B cell (primary cell): ENCODE data around the gene TDRD15. TPM values are rescaled to one million over a fixed set of nuclear protein-coding genes. Genes with fewer than 3 reads are reported as not detected.
"Not testable (repeated sequence)": the region's sequence is repeated elsewhere in the genome, so short reads cannot be mapped to it uniquely, and the experiment has no call there.

Experiments
- ATAC-seq: fragments of 200-7000 bp; cut with Tn5 transposase; one replicate; pipeline ENCODE4 v1.10.0; 2021; ENCODE audit warnings: low read depth, mild to moderate bottlenecking, moderate number of reproducible peaks, moderate library complexity
- CTCF ChIA-PET: fragments of 350-600 bp; sonication (Branson Sonifier 250); formaldehyde crosslinking; loops from one replicate; lab custom pipeline; 2021; ENCODE audit warnings: antibody characterized with exemption, inconsistent platforms; lab: Charles Lee
- POLR2A ChIA-PET: fragments of 350-600 bp; sonication (Branson Sonifier 250); formaldehyde crosslinking; loops from one replicate; lab custom pipeline; 2021; ENCODE audit warnings: antibody characterized with exemption; lab: Charles Lee
- DNase-seq: peaks from one replicate; pipeline ENCODE4 v3.0.0; 2013
- H2AFZ ChIP-seq: 2 replicates; pipeline ENCODE4 v1.6.1; 2012; ENCODE audit warnings: mild to moderate bottlenecking, low read depth, low read length; ENCODE audit not compliant: insufficient read depth, poor library complexity, severe bottlenecking
- H3K27ac ChIP-seq, 2 donors: 1 replicate in 1 of 2; 2 replicates in 1 of 2; pipeline ENCODE4 v1.5.1; 2012 to 2013; ENCODE audit warnings: low read length in 2 of 2, mild to moderate bottlenecking in 2 of 2, moderate library complexity in 1 of 2
- H3K27me3 ChIP-seq, 4 experiments: fragments of 200-600 bp in 1 of 4; sonication (generic) in 1 of 4; replicated peaks in 1 of 4; 1 replicate in 2 of 4; 2 replicates in 2 of 4; pipeline versions ENCODE4 v1.6.1 to v1.7.0; 2013 to 2016; ENCODE audit warnings: low read length in 3 of 4, mild to moderate bottlenecking in 2 of 4, mixed read lengths in 1 of 4, moderate library complexity in 1 of 4; ENCODE audit not compliant: insufficient read depth in 4 of 4, control insufficient read depth in 3 of 4; ENCODE audit errors: control extremely low read depth in 1 of 4
- H3K36me3 ChIP-seq, 2 experiments: replicated peaks in 1 of 2; 1 replicate in 1 of 2; 2 replicates in 1 of 2; pipeline versions ENCODE4 v1.6.1 to v1.7.1; 2013; ENCODE audit warnings: low read length in 1 of 2; ENCODE audit not compliant: insufficient read depth in 2 of 2, control insufficient read depth in 1 of 2; ENCODE audit errors: control extremely low read depth in 1 of 2, extremely low read depth in 1 of 2
- H3K4me1 ChIP-seq, 2 donors: fragments of 200-600 bp in 1 of 2; sonication (generic) in 1 of 2; 1 replicate in 1 of 2; 2 replicates in 1 of 2; pipeline versions ENCODE4 v1.5.1 to v1.6.1; 2013 to 2017; ENCODE audit warnings: low read length in 2 of 2; ENCODE audit not compliant: control insufficient read depth in 2 of 2, insufficient read depth in 2 of 2
- H3K4me2 ChIP-seq: replicated peaks from 2 replicates; pipeline ENCODE3; 2012; ENCODE audit warnings: mild to moderate bottlenecking, low read depth, low read length; ENCODE audit not compliant: poor library complexity, severe bottlenecking
- H3K4me3 ChIP-seq, 5 experiments: fragments of 200-600 bp in 1 of 5; sonication (generic) in 1 of 5; 1 replicate in 3 of 5; 2 replicates in 2 of 5; pipeline versions ENCODE4 v1.5.1 to v1.7.0; 2011 to 2016; ENCODE audit warnings: low read length in 4 of 5, mild to moderate bottlenecking in 4 of 5, low read depth in 2 of 5, control low read depth in 1 of 5, moderate library complexity in 1 of 5; ENCODE audit not compliant: insufficient read depth in 1 of 5; ENCODE audit errors: control extremely low read depth in 1 of 5, extremely low read depth in 1 of 5
- H3K79me2 ChIP-seq: fragments of 200-600 bp; sonication (generic); one replicate; pipeline ENCODE4 v1.6.0; 2016; ENCODE audit warnings: low read length; ENCODE audit not compliant: control insufficient read depth, insufficient read depth
- H3K9ac ChIP-seq: fragments of 200-600 bp; sonication (generic); 2 replicates; pipeline ENCODE4 v1.6.1; 2017; ENCODE audit warnings: mild to moderate bottlenecking, low read length, moderate library complexity
- H3K9me3 ChIP-seq, 3 donors: one replicate each; pipeline versions ENCODE4 v1.6.1 to v1.7.1; 2013; ENCODE audit warnings: low read length in 2 of 3; ENCODE audit not compliant: control insufficient read depth in 2 of 3, insufficient read depth in 1 of 3; ENCODE audit errors: control extremely low read depth in 1 of 3
- H4K20me1 ChIP-seq: 2 replicates; pipeline ENCODE4 v1.6.0; 2012; ENCODE audit warnings: mild to moderate bottlenecking, low read length; ENCODE audit not compliant: insufficient read depth, control insufficient read depth, poor library complexity, severe bottlenecking
- H3K27ac Mint-ChIP-seq: one replicate; pipeline ENCODE4 v1.8.0; 2021; ENCODE audit warnings: mixed read lengths
- H3K27me3 Mint-ChIP-seq: one replicate; pipeline ENCODE4 v1.8.0; 2021; ENCODE audit warnings: mixed read lengths
- H3K4me1 Mint-ChIP-seq: one replicate; pipeline ENCODE4 v1.8.0; 2021; ENCODE audit warnings: mixed read lengths
- H3K4me3 Mint-ChIP-seq: one replicate; pipeline ENCODE4 v1.8.0; 2021; ENCODE audit warnings: mixed read lengths
- H3K9me3 Mint-ChIP-seq: one replicate; pipeline ENCODE4 v1.8.0; 2022; ENCODE audit warnings: mixed read lengths; ENCODE audit not compliant: insufficient read depth
- EZH2 ChIP-seq: IDR thresholded peaks from 2 replicates; pipeline ENCODE4 v1.6.1; 2012; ENCODE audit warnings: borderline replicate concordance, low read depth, mild to moderate bottlenecking, moderate library complexity, low read length; ENCODE audit not compliant: insufficient read depth, poor library complexity, severe bottlenecking
- WGBS: methylation state at CpG from one replicate; pipeline ENCODE4 v1.1.5; 2013; ENCODE audit warnings: missing lambda C conversion rate; ENCODE audit not compliant: insufficient coverage; 5-methylcytosine and 5-hydroxymethylcytosine counted together
- intact Hi-C: fragments of 100-400 bp; cut with micrococcal nuclease; formaldehyde crosslinking; loops from one replicate; pipeline ENCODE4 v1.10.0; 2022
- polyA plus RNA-seq: library from polyadenylated mRNA; depleted of rRNA; stranded (reverse); fragments of >200 nt; gene quantifications from 2 replicates; pipeline ENCODE4 v1.2.3, GENCODE V29; 2012
- total RNA-seq, 2 donors: library from RNA; stranded (reverse); fragments of 120-200 nt in 1 of 2; gene quantifications; 1 replicate in 1 of 2; 2 replicates in 1 of 2; pipeline versions ENCODE4 v1.2.3 to v1.2.4, GENCODE V29; 2013 to 2022
- TF ChIP-seq, protein P1 (sequence below): fragments of 200-600 bp; IDR thresholded peaks from one replicate; pipeline ENCODE4 v1.8.0; 2022; ENCODE audit warnings: antibody characterized with exemption, mild to moderate bottlenecking

The TDRD15 gene
- total and polyA plus RNA-seq, 2 donors (not counting 1 experiment from before 2014, with no cell fraction given), result 0.04 to 1.1 TPM

DNA sequence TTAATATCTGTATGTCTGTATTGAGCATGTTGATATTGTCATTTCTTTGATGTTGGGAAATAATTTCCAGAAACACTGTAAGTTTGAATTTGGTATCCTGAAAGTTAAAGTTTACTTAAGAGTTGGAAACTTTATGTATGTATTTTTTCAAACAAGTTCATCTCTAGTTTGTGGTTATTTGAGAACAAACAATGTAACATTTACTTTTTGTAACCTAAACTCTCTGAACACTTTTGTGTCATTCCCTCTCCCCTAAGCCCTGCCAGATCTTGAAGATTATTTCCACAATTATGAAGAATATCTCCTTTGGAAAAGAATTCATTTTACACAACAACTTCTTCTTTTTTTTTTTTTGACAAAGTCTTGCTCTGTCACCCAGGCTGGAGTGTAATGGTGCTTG lies 24.9 kb downstream of the TDRD15 start:
- Histone ChIP-seq H3K4me1 (no peaks in the 10 kb centered on the region), H3K4me3 (no peak overlapping the region), H3K27ac (no peak overlapping the region), H3K9me3 (no peaks in the 10 kb centered on the region), H4K20me1 (no peaks in the 10 kb centered on the region), H2AFZ (no peak overlapping the region), H3K36me3 (no peaks in the 10 kb centered on the region), H3K4me2 (no peak overlapping the region), H3K79me2 (no peaks in the 10 kb centered on the region), H3K9ac (no peak overlapping the region), H3K27me3 (no peaks in the 10 kb centered on the region)
- POLR2A ChIA-PET, result no interaction called here
- Mint-ChIP-seq H3K27me3 (peaks cover 5% of the 10 kb centered on the region), H3K4me1 (no peaks in the 10 kb centered on the region), H3K4me3 (no peak overlapping the region), H3K27ac (no peak overlapping the region), H3K9me3 (no peaks in the 10 kb centered on the region)
- ATAC-seq (no peak), DNase-seq (no peak)
- intact Hi-C loops, result no loop called here
- CTCF ChIA-PET, result no interaction called here
- TF ChIP-seq EZH2, result no peak
- TF ChIP-seq, protein P1, sequence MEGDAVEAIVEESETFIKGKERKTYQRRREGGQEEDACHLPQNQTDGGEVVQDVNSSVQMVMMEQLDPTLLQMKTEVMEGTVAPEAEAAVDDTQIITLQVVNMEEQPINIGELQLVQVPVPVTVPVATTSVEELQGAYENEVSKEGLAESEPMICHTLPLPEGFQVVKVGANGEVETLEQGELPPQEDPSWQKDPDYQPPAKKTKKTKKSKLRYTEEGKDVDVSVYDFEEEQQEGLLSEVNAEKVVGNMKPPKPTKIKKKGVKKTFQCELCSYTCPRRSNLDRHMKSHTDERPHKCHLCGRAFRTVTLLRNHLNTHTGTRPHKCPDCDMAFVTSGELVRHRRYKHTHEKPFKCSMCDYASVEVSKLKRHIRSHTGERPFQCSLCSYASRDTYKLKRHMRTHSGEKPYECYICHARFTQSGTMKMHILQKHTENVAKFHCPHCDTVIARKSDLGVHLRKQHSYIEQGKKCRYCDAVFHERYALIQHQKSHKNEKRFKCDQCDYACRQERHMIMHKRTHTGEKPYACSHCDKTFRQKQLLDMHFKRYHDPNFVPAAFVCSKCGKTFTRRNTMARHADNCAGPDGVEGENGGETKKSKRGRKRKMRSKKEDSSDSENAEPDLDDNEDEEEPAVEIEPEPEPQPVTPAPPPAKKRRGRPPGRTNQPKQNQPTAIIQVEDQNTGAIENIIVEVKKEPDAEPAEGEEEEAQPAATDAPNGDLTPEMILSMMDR, result no peak

DNA sequence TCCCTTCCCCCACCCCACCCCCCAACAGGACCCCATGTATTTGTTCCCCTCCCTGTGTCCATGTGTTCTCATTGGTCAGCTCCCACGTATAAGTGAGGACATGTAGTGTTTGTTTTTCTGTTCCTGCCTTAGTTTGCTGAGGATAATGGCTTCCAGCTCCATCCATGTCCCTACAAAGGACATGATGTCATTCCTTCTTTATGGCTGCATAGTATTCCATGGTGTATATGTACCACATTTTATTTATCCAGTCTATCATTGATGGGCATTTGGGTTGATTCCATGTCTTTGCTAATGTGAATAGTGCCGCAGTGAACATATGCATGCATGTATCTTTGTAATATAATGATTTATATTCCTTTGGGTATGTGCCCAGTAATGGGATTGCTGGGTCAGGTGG lies 27.5 kb downstream of the TDRD15 start:
- CTCF ChIA-PET, H3K4me3 Mint-ChIP-seq, H3K4me2 ChIP-seq, H3K9ac ChIP-seq, H3K9me3 Mint-ChIP-seq, H3K79me2 ChIP-seq, DNase-seq, H3K36me3 ChIP-seq, ATAC-seq, H3K4me3 ChIP-seq, H3K27me3 ChIP-seq, H3K4me1 ChIP-seq, H3K27ac Mint-ChIP-seq, H3K27ac ChIP-seq, H2AFZ ChIP-seq, H3K9me3 ChIP-seq, H3K27me3 Mint-ChIP-seq, intact Hi-C loops, H3K4me1 Mint-ChIP-seq, H4K20me1 ChIP-seq, POLR2A ChIA-PET: not testable (repeated sequence)
- WGBS, result no CpG with 5 or more reads among the region's 2 CpGs
